GM19463 (cell line): Measurements from ENCODE around the gene DNAH11.
"Not testable (repeated sequence)": the region's sequence is repeated elsewhere in the genome, so short reads cannot be mapped to it uniquely, and the experiment has no call there.

Experiments
- ATAC-seq: cut with Tn5 transposase; IDR thresholded peaks from one replicate; pipeline ENCODE4 v1.9.1; 2021; ENCODE audit warnings: mild to moderate bottlenecking, moderate library complexity; ENCODE audit not compliant: unreplicated experiment

DNAH11 gene

GRCh38 chr7:21542891-21543527 is at the start of gene DNAH11:
Gene DNAH11, plus strand, starts transcription at chr7:21543039. Its CDS starts 207 bp downstream, at chr7:21543246.
- ATAC-seq: peak; percentile 65

GRCh38 chr7:21495731-21496130 is 47.1 kb upstream of the DNAH11 start:
- ATAC-seq: no peak

GRCh38 chr7:21497072-21497471 is 45.8 kb upstream of the DNAH11 start:
- ATAC-seq: no peak

- ATAC-seq: no peak
These were observed 42.6 kb upstream of the DNAH11 start for GRCh38 chr7:21500117-21500832.

GRCh38 chr7:21504021-21504420 is 38.8 kb upstream of the DNAH11 start:
- ATAC-seq: no peak

- no peak for ATAC-seq
These were observed 35.1 kb upstream of the DNAH11 start for GRCh38 chr7:21507627-21508343.

- no peak for ATAC-seq
These were observed 34.3 kb upstream of the DNAH11 start for GRCh38 chr7:21508538-21508937.

- ATAC-seq: no peak
These were observed 28.8 kb upstream of the DNAH11 start for GRCh38 chr7:21514062-21514461.

GRCh38 chr7:21524680-21525079 is 18.2 kb upstream of the DNAH11 start:
- no peak for ATAC-seq

- no peak for ATAC-seq
These were observed 16.8 kb upstream of the DNAH11 start for GRCh38 chr7:21526007-21526406.

GRCh38 chr7:21526448-21526847 is 16.4 kb upstream of the DNAH11 start:
- ATAC-seq: no peak

GRCh38 chr7:21532485-21532884 is 10.4 kb upstream of the DNAH11 start:
- not testable (repeated sequence) for ATAC-seq

- ATAC-seq: not testable (repeated sequence)
These were observed 9.2 kb upstream of the DNAH11 start for GRCh38 chr7:21533646-21534045.

GRCh38 chr7:21536445-21537118 is 6.3 kb upstream of the DNAH11 start:
- not testable (repeated sequence) for ATAC-seq

GRCh38 chr7:21538936-21539495 is 3.8 kb upstream of the DNAH11 start:
- no peak for ATAC-seq

GRCh38 chr7:21543528-21544302 is 876 bp downstream of the DNAH11 start:
- no peak for ATAC-seq

GRCh38 chr7:21544303-21544656 is 1.4 kb downstream of the DNAH11 start:
- no peak for ATAC-seq

GRCh38 chr7:21544715-21545114 is 1.9 kb downstream of the DNAH11 start:
- ATAC-seq: no peak

- no peak for ATAC-seq
These were observed 4.7 kb downstream of the DNAH11 start for GRCh38 chr7:21547501-21547900.

GRCh38 chr7:21548491-21548890 is 5.7 kb downstream of the DNAH11 start:
- no peak for ATAC-seq
